Rectal smooth muscle tissue (tissue), 1 donor: ENCODE data around the gene RFPL3.

Source experiments
- H3K27ac ChIP-seq: one replicate; pipeline ENCODE4 v1.7.0; 2013; ENCODE audit warnings: low read depth, low read length, inconsistent platforms
- H3K27me3 ChIP-seq: one replicate; pipeline ENCODE4 v1.7.0; 2013; ENCODE audit warnings: low read length; ENCODE audit not compliant: control insufficient read depth, insufficient read depth
- H3K36me3 ChIP-seq: one replicate; pipeline ENCODE4 v1.7.0; 2013; ENCODE audit warnings: low read length; ENCODE audit not compliant: control insufficient read depth, insufficient read depth
- H3K4me1 ChIP-seq: one replicate; pipeline ENCODE4 v1.7.0; 2013; ENCODE audit warnings: low read length; ENCODE audit not compliant: control insufficient read depth, insufficient read depth
- H3K4me3 ChIP-seq: one replicate; pipeline ENCODE4 v1.7.0; 2013; ENCODE audit warnings: low read length
- H3K9ac ChIP-seq: one replicate; pipeline ENCODE4 v1.7.0; 2013; ENCODE audit warnings: low read length

The RFPL3 gene

DNA sequence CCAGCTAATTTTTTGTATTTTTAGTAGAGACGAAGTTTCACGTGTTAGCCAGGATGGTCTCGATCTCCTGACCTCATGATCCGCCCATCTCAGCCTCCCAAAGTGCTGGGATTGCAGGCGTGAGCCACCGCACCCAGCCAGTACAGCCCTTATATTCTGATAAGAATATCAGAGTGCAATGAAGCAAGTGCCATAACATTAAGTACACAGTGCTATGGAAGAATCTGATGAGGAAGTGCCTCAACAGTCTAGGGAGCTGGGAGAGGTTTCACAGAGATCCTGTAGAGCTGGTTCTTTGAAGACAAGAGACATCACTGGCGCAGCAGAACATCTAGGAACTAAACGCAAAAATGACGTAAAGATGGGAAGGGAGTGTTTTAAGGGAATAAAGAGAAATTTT is 52.3 kb downstream of the RFPL3 start:
- no peak overlapping the region for H3K27ac ChIP-seq

DNA sequence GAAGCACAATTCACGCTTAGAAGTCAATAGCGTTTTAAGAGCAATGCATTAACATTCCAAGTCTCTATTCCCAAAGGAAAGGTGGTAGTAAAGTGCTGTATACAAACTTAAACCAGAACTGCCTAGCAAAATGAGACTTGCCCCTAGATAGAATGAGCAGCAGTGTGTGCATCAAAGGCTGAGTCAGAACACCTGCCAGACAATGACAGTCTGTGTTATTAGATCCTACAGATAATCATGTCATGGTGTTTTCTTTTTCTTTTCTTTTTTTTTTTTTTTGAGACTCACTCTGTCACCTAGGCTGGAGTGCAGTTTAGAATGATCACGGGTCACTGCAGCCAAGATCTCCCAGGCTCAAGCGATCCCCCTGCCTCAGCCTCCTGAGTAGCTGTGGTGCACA is 52.8 kb downstream of the RFPL3 start:
- no peaks in the 10 kb centered on the region for H3K27me3 ChIP-seq
- H3K27ac ChIP-seq, result no peak overlapping the region
- H3K4me1 ChIP-seq, result peaks cover 5% of the 10 kb centered on the region
- no peak overlapping the region for H3K9ac ChIP-seq
- H3K4me3 ChIP-seq, result peak overlapping the region; percentile 85
- peaks cover 17% of the 10 kb centered on the region for H3K36me3 ChIP-seq

More for the DNA sequence above, 52.3 kb downstream of the RFPL3 start:
- Histone ChIP-seq H3K9ac (no peak overlapping the region), H3K4me3 (no peak overlapping the region), H3K27me3 (no peaks in the 10 kb centered on the region), H3K4me1 (peaks cover 5% of the 10 kb centered on the region), H3K36me3 (peaks cover 20% of the 10 kb centered on the region)
